Measurements from ENCODE around the gene MGAT4D. TPM values are rescaled to one million over a fixed set of nuclear protein-coding genes. Genes with fewer than 3 reads are reported as not detected.

Gene MGAT4D
- total RNA-seq, 1 experiment from 2014 or later = not detected

DNA sequence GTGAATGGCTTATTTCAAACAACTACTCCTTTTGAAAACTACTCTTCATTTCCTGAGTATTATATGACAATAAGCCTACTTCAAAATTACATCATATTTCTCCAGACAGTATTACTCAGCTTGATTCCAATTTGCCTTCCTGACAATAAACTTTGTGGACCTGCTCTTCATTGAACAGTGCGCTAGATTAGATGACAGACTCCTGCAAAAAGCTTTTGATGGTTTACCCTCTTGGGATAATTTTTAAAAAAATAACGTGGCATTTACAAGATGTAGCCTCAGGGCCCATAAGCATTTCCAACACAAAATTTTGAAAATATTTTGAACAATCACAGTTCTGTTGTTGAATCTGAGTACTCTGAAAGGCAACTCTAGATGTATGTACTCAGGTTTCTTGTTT, 25.9 kb downstream of the MGAT4D start (continued):
- TF ChIP-seq, protein P1, sequence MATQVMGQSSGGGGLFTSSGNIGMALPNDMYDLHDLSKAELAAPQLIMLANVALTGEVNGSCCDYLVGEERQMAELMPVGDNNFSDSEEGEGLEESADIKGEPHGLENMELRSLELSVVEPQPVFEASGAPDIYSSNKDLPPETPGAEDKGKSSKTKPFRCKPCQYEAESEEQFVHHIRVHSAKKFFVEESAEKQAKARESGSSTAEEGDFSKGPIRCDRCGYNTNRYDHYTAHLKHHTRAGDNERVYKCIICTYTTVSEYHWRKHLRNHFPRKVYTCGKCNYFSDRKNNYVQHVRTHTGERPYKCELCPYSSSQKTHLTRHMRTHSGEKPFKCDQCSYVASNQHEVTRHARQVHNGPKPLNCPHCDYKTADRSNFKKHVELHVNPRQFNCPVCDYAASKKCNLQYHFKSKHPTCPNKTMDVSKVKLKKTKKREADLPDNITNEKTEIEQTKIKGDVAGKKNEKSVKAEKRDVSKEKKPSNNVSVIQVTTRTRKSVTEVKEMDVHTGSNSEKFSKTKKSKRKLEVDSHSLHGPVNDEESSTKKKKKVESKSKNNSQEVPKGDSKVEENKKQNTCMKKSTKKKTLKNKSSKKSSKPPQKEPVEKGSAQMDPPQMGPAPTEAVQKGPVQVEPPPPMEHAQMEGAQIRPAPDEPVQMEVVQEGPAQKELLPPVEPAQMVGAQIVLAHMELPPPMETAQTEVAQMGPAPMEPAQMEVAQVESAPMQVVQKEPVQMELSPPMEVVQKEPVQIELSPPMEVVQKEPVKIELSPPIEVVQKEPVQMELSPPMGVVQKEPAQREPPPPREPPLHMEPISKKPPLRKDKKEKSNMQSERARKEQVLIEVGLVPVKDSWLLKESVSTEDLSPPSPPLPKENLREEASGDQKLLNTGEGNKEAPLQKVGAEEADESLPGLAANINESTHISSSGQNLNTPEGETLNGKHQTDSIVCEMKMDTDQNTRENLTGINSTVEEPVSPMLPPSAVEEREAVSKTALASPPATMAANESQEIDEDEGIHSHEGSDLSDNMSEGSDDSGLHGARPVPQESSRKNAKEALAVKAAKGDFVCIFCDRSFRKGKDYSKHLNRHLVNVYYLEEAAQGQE (IDR thresholded peaks at IDR 0.05; ENCODE audit: low read depth) = no peak
- no peak for TF ChIP-seq POLR2A (IDR thresholded peaks at IDR 0.05; ENCODE audit: borderline replicate concordance, extremely low read depth, insufficient read depth, insufficient read length)
- TF ChIP-seq EZH2phosphoT487 (IDR thresholded peaks at IDR 0.05; ENCODE audit: borderline replicate concordance) = no peak
- no peak for TF ChIP-seq ELF1 (IDR thresholded peaks at IDR 0.05; ENCODE audit: borderline replicate concordance, low read depth)
- TF ChIP-seq FOSL1 (IDR thresholded peaks at IDR 0.05; ENCODE audit: low read depth) = no peak
- TF ChIP-seq TCF7L2 (IDR thresholded peaks at IDR 0.05; ENCODE audit: borderline replicate concordance, extremely low read depth, insufficient read depth, insufficient read length) = no peak
- no peak for TF ChIP-seq ZFX (IDR thresholded peaks at IDR 0.05)
- TF ChIP-seq RAD21 (IDR thresholded peaks at IDR 0.05; ENCODE audit: low read depth) = no peak
- TF ChIP-seq EZH2 (IDR thresholded peaks at IDR 0.05) = no peak

DNA sequence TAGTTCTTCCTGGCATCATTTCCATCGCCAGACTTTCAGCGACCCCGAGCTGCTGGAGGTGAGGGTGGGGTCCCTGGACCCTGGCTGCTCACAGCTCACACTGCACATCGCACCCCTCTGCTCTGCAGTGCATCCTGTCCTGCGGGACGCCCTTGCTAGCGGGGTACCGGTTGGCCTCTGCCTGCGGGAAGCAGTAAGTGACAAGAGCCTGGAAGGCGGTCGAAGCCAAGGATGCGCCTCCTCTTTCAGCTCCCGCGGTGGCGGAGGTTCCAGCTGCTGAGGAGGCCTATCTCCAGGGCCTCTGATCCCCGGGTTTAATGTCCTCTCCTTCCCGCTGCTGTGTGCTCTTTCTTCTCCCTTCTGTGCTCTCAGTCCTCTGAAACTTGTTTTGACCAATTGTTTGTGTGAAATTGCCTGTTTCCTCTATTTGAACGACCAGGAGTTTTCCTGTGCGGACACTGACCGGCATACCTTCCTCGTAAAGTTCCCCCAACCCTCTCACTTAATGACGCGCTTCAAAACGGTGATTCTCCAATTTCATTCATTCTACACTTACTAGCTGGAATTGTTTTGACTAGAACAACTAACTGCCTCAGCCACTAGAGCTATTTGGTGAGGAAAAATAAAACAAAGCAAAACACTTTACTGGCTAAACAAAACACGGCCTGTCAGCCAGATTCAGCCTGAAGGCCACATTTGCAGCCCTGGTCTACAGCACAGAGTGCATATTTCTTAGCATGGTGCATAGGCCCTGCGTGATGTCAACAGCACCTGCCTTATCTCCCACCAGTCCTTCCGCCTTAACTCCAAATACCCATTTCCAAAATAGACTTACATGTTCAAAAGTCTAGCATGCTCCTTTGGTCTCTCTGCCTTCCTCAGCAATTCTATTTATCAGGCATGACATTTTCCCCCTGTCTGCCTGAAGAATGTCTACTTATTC, 28.0 kb downstream of the MGAT4D start:
- Histone ChIP-seq H3K36me3 (ENCODE audit: control insufficient read depth in 1 of 2, insufficient read depth in 2 of 2, low read length in 2 of 2) (no peaks in the 10 kb centered on the region), H3K27me3 (ENCODE audit: insufficient read depth, low read length) (no peaks in the 10 kb centered on the region), H3K27ac (ENCODE audit: low read depth, low read length) (no peak overlapping the region), H3K4me3 (replicated peaks in 1 of 2; ENCODE audit: low read depth in 1 of 2, low read length in 2 of 2) (no peak overlapping the region), H3K4me2 (ENCODE audit: low read length) (no peak overlapping the region), H3K4me1 (ENCODE audit: control insufficient read depth in 1 of 2, insufficient read depth in 2 of 2, low read length in 2 of 2) (no peaks in the 10 kb centered on the region), H4K20me1 (ENCODE audit: insufficient read depth) (no peaks in the 10 kb centered on the region), H3K79me2 (ENCODE audit: insufficient read depth, low read length) (no peaks in the 10 kb centered on the region), H3K9me3 (ENCODE audit: control insufficient read depth in 1 of 2, insufficient read depth in 1 of 2, low read depth in 1 of 2, low read length in 2 of 2) (no peaks in the 10 kb centered on the region), H2AFZ (ENCODE audit: low read depth, low read length, poor library complexity, severe bottlenecking) (no peak overlapping the region), H3K9me2 (ENCODE audit: insufficient read depth) (no peaks in the 10 kb centered on the region), H3K9ac (ENCODE audit: low read length) (no peak overlapping the region)
- TF ChIP-seq SP1 (IDR thresholded peaks at IDR 0.05; ENCODE audit: low read depth) (no peak), CEBPB (IDR thresholded peaks at IDR 0.05; ENCODE audit: low read depth) (no peak), EGR1 (IDR thresholded peaks at IDR 0.05; ENCODE audit: low read depth) (no peak)
- ATAC-seq (no peak), DNase-seq (ENCODE audit: low read depth, low spot score) (no peak)
- BruUV-seq (replicated peaks) = no TSS peak
- ChIA-PET POLR2A (no interaction called here), CTCF (no interaction called here), RAD21 (ENCODE audit: low non-redundant PET in 1 of 2, low total read pairs in 2 of 2, uncharacterized antibody in 2 of 2, unreplicated experiment in 2 of 2) (no interaction called here)
- intact Hi-C loops (cut with micrococcal nuclease) = no loop called here

All from HCT116 (cell line).